ENCODE measurements around the gene GCK. TPM values are rescaled to one million over a fixed set of nuclear protein-coding genes. Genes with fewer than 3 reads are reported as not detected.

The GCK gene
- total RNA-seq, 1 donor: 0.43 TPM

GRCh38 chr7:44108768-44109750 lies 80.2 kb downstream of the GCK start:
- DNase-seq (ENCODE audit: low read depth): no peak
- no peak overlapping the region for H3K4me3 ChIP-seq (ENCODE audit: low read depth, low read length)
- TF ChIP-seq CTCF (IDR thresholded peaks at IDR 0.05; ENCODE audit: insufficient read depth, low read depth, low read length): peak; percentile 3

DNA sequence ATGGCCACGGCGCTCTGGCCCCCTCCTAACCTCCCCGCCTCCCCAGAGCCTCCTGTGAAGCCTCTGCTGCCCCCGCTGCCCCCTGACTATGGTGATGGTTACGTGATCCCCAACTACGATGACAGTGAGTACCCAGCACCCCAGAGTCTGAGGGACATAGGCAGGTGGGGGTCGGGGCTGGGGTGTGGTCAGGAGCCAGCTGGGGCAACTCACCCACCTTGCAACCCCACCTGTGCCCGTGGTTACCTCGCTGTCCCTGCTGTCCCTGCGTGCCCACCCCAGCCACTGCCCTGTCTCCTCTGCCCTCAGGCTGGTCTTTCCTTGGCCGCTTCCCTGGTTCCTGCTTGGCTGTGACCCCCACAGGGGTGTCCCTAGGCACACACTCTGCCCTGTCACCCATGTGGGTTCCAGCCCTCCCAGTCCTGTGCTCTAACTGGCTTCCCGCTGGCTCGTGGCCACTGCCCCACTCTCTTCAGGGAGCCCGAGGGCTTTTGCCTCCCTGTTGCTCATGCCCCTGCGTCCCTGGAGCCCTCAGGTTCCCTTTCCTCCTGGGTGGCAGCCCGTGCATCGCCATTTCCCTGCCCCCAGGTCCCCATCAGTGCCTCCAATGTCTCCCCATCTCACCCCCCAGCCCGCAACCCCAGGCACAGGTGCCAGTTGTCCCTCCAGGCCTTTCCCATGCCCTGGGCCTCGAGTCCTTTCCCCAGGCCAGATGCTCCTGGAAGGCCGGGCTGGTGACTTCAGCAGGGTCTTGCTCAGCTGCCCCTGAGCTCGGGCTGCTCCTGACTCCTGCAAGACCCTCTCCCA lies 81.1 kb downstream of the GCK start:
- no peak for TF ChIP-seq CTCF (IDR thresholded peaks at IDR 0.05; ENCODE audit: insufficient read depth, low read depth, low read length)
- no peak overlapping the region for H3K4me3 ChIP-seq (ENCODE audit: low read depth, low read length)
- DNase-seq (ENCODE audit: low read depth): no peak

DNA sequence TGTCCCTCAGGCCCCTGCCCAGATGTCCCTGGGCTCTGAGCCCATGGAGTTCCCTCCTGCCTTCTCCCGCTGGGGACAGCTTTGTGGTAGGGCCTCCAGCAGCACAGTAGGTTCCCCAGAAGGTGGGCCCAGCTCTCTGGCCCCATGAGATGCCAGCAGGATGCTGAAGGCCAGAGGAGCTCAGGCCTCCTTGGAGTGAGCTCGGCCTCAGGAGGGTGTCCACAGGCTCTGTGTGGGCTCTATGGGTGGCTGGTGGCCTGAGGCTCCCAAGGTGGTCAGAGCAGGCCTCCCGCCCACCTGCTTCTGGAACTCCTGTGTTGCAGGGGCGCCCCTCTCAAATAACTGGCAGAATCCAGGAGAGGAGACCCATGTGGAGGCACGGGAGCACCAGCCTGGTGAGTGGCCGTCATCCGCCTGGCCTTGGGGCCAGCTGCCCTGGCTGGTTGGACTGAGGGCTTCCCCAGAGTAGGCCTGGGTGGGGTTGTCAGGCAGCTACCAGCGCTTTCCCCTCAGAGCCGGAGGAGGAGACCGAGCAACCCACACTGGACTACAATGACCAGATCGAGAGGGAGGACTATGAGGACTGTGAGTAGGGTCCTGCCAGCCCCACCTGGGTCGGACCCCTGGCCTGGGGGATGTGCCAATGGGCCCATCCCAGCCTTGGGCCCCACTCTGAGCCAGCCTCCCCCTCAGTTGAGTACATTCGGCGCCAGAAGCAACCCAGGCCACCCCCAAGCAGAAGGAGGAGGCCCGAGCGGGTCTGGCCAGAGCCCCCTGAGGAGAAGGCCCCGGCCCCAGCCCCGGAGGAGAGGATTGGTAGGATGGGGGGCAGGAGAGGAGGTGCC lies 81.9 kb downstream of the GCK start:
- H3K4me3 ChIP-seq (ENCODE audit: low read depth, low read length): no peak overlapping the region

DNA sequence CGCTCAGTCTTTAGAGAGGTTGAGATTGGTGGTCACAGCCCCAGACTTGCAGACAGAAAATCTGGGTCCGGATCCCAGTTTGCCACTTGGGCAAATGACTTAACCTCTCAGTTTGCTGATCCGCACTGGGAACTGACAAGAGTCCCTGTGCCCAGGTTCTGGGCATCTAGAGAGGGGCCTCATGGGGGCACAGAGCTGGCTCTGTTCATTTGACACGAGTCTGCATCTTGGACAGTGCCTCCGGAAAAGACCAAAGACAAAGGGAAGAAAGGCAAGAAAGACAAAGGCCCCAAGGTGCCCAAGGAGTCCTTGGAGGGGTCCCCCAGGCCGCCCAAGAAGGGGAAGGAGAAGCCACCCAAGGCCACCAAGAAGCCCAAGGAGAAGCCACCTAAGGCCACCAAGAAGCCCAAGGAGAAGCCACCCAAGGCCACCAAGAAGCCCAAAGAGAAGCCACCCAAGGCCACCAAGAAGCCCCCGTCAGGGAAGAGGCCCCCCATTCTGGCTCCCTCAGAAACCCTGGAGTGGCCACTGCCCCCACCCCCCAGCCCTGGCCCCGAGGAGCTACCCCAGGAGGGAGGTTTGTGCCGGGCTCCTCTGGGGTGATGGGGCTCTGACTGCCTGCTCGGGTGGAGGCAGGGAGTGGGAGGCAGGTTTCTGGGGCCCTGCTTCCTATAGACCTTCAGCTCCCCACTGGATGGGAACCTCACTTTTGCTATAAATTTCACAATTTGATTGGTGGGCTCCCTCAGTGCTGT lies 82.8 kb downstream of the GCK start:
- no peak for TF ChIP-seq CTCF (IDR thresholded peaks at IDR 0.05; ENCODE audit: insufficient read depth, low read depth, low read length)
- no peak for DNase-seq (ENCODE audit: low read depth)
- H3K4me3 ChIP-seq (ENCODE audit: low read depth, low read length): peak overlapping the region; percentile 87

More for the DNA sequence above, 81.9 kb downstream of the GCK start:
- no peak for TF ChIP-seq CTCF (IDR thresholded peaks at IDR 0.05; ENCODE audit: insufficient read depth, low read depth, low read length)
- no peak for DNase-seq (ENCODE audit: low read depth)

DNA sequence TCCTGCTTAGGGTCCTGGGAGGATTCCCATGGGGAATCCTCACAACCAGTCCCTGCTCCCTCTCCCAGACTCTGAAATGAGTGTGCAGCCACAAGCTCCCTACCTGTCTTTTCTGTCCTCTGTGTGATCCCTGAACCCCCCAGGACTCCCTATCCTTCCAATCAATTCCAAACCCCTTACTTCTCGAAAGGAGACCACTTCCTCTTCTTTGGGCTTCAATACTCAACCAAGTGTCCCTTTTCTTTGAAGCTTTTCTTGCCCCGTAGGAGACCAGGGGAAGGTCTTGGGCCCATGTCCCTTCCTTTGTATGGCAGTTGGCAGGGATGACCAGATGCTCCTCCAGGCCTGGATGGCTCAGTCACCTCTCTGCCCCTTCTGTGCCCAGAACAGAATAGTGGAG lies 83.4 kb downstream of the GCK start:
- no peak for DNase-seq (ENCODE audit: low read depth)
- TF ChIP-seq CTCF (IDR thresholded peaks at IDR 0.05; ENCODE audit: insufficient read depth, low read depth, low read length): no peak
- H3K4me3 ChIP-seq (ENCODE audit: low read depth, low read length): peak overlapping the region; percentile 87

All from fibroblast of villous mesenchyme (primary cell).